Esophagus squamous epithelium (tissue), 4 donors: Measurements from ENCODE around the gene FFAR4.

ENCODE experiments used
- POLR2A ChIP-seq, 4 donors: fragments of 450-650 bp; IDR thresholded peaks; one replicate each; pipeline ENCODE4 v1.6.1; 2017; ENCODE audit warnings: antibody characterized with exemption in 4 of 4, mild to moderate bottlenecking in 4 of 4, moderate library complexity in 3 of 4
- TF ChIP-seq, protein P1 (sequence below), 6 experiments: fragments of 450-650 bp in 4 of 6; fragments of 200-600 bp in 2 of 6; sonication (generic) in 2 of 6; IDR thresholded peaks; one replicate each; pipeline ENCODE4 v1.5.1; 2016 to 2019; ENCODE audit warnings: antibody characterized with exemption in 6 of 6, mild to moderate bottlenecking in 4 of 6, moderate library complexity in 4 of 6

GRCh38 chr10:93603023-93603422 is 36.6 kb downstream of the FFAR4 start:
- TF ChIP-seq, protein P1, sequence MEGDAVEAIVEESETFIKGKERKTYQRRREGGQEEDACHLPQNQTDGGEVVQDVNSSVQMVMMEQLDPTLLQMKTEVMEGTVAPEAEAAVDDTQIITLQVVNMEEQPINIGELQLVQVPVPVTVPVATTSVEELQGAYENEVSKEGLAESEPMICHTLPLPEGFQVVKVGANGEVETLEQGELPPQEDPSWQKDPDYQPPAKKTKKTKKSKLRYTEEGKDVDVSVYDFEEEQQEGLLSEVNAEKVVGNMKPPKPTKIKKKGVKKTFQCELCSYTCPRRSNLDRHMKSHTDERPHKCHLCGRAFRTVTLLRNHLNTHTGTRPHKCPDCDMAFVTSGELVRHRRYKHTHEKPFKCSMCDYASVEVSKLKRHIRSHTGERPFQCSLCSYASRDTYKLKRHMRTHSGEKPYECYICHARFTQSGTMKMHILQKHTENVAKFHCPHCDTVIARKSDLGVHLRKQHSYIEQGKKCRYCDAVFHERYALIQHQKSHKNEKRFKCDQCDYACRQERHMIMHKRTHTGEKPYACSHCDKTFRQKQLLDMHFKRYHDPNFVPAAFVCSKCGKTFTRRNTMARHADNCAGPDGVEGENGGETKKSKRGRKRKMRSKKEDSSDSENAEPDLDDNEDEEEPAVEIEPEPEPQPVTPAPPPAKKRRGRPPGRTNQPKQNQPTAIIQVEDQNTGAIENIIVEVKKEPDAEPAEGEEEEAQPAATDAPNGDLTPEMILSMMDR (IDR thresholded peaks at IDR 0.05): no peak
- TF ChIP-seq POLR2A (IDR thresholded peaks at IDR 0.05): no peak
